Esophagus muscularis mucosa (tissue), 3 donors: ENCODE measurements around the gene MYO10.

Experiments
- POLR2A ChIP-seq: fragments of 450-650 bp; IDR thresholded peaks from one replicate; pipeline ENCODE4 v1.6.1; 2017; ENCODE audit warnings: antibody characterized with exemption, moderate library complexity, mild to moderate bottlenecking, low read depth
- POLR2AphosphoS5 ChIP-seq, 2 donors: sonication (generic); formaldehyde crosslinking; IDR thresholded peaks; one replicate each; pipeline ENCODE4 v1.6.1; 2017; ENCODE audit warnings: antibody characterized with exemption in 2 of 2
- TF ChIP-seq, protein P1 (sequence below), 3 experiments: fragments of 200-600 bp in 2 of 3; fragments of 450-650 bp in 1 of 3; sonication (generic) in 2 of 3; IDR thresholded peaks; one replicate each; pipeline ENCODE4 v1.5.1; 2017 to 2019; ENCODE audit warnings: antibody characterized with exemption in 3 of 3, mild to moderate bottlenecking in 2 of 3, moderate library complexity in 1 of 3

DNA sequence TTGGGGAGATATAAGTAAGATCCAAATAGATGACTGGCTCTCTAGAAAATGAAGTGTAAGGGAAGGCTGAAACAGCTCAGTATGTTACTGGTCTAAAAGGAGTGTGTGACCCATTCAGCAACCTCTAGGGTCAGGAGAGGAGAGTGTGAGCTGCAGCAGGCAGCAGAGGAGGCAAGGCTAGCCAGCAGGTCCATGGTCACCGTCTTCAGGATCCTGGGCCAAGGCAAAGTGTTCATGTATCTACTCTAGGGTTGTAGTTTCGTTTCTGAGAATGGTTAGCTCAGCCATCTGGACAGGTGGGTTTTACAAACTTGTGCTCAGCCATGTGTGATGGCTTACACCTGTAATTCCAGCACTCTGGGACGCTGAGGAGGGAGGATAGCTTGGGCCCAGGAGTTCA lies 13.7 kb downstream of the MYO10 start:
- TF ChIP-seq, protein P1, sequence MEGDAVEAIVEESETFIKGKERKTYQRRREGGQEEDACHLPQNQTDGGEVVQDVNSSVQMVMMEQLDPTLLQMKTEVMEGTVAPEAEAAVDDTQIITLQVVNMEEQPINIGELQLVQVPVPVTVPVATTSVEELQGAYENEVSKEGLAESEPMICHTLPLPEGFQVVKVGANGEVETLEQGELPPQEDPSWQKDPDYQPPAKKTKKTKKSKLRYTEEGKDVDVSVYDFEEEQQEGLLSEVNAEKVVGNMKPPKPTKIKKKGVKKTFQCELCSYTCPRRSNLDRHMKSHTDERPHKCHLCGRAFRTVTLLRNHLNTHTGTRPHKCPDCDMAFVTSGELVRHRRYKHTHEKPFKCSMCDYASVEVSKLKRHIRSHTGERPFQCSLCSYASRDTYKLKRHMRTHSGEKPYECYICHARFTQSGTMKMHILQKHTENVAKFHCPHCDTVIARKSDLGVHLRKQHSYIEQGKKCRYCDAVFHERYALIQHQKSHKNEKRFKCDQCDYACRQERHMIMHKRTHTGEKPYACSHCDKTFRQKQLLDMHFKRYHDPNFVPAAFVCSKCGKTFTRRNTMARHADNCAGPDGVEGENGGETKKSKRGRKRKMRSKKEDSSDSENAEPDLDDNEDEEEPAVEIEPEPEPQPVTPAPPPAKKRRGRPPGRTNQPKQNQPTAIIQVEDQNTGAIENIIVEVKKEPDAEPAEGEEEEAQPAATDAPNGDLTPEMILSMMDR (IDR thresholded peaks at IDR 0.05): no peak
- TF ChIP-seq POLR2A (no peak), POLR2AphosphoS5 (IDR thresholded peaks at IDR 0.05) (no peak)
